LoVo (cell line): ENCODE measurements around the gene KRT13.

Experiments
- DNase-seq: peaks from one replicate; pipeline ENCODE4 v3.0.0-alpha.2; 2016; ENCODE audit warnings: low spot score

The KRT13 gene

DNA sequence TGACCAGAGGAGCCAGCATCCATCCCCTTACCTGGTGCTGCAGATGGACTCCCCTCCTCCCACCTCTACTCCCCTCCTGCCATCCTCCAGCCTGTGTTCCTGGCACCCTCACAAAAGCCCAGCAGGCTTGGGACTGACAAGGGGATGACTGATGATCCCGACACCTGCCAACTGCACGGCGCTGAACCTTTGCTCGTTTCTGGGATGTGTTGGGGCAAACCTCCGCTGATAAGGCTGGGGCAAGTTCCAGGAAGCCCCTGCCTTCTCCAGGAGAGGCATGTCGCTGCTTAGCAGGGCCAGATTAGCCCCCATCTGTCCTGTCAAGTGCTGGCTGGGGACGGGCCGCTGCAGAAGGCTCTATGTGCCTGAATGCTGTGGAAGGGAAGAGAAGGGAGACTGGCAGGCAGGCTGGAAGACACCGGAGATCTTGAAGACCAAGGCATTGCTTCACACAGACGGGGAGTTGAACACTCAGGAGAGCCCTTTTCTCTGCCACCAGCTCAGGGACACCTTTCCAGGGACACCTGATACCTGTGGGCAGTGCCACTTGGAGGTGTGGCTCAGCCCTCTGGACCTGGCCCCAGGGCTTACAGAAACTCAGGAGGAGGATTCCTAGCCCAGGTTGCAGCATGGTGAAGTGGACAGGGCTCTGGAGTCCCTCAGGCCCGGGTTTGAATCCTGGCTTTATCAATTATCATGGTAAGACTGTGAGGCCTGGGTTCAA, 14.3 kb upstream of the KRT13 start:
- no peak for DNase-seq

GRCh38 chr17:41518789-41519449, 13.5 kb upstream of the KRT13 start, which contains the start of gene KRT15:
Gene KRT15, minus strand, starts transcription at chr17:41518890. Its CDS starts 63 bp downstream, at chr17:41518827.
- no peak for DNase-seq

DNA sequence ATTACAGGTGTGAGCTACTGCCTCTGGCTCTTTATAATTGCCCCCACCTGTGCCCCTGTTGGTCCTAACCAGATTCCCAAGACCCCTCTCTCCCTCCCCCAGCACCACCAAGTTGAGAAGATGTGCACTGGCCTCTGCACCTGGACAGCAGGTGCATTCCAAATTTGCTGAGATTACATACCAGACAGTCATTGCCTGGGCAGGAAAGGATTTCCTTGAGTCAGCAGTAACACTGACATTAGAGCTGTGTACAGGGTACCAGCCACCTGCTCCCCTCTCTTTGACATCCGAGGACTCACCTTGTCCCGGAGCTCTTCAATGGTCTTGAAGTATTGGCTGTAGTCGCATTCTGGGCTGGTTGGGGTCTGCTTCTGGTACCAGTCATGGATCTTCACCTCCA, 12.6 kb upstream of the KRT13 start:
- no peak for DNase-seq

GRCh38 chr17:41516830-41517283, 11.4 kb upstream of the KRT13 start:
- DNase-seq, result no peak

DNA sequence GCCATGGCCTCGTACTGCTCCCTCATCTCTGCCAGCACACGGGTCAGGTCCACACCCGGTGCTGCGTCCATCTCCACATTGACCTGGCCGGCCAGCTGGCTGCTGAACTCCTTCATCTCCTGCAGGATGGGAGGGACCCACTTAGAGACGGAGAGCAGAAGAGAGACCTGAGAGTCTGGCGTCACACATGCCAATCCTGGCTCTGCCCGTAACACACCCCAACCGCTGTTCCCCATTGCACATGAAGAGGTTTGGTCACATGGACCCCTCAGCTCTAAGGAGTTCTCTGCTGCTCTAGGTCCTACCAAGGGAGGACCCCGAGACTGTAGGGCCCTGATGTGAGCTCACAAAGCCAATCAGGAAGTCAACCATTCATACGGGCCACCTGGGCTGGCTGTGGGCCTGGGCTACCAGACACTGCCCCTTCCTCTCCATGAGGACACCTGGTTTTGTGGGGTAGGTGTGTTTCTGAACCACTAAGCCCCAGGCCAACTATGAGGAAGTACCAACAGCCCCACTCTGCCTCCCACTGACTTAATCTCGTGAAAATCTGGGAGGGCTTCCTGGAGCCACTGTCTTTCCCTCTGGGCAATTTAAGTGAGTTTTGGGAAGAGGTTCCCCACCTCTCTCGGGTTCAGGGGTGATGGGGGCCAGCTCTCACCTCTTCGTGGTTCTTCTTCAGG, 10.9 kb upstream of the KRT13 start:
- DNase-seq, result no peak

DNA sequence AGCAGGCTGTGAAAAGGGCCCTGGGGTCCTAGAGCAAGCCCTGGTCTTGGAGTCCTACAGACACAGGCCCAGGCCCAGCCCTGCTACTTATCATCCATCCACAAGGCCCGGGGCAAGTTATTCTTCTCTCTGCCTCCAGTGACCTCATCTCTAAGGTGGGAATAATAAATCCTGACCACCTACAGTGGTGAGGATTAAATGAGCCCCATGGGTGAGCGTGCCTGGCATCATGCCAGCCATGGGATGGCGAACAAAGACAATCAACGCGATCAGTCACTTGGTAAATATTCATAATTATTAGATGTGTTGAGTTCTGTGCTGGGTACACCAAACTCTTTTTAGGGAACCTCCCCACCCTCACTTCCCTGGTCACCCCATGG, 7.7 kb upstream of the KRT13 start:
- peak; percentile 29 for DNase-seq

DNA sequence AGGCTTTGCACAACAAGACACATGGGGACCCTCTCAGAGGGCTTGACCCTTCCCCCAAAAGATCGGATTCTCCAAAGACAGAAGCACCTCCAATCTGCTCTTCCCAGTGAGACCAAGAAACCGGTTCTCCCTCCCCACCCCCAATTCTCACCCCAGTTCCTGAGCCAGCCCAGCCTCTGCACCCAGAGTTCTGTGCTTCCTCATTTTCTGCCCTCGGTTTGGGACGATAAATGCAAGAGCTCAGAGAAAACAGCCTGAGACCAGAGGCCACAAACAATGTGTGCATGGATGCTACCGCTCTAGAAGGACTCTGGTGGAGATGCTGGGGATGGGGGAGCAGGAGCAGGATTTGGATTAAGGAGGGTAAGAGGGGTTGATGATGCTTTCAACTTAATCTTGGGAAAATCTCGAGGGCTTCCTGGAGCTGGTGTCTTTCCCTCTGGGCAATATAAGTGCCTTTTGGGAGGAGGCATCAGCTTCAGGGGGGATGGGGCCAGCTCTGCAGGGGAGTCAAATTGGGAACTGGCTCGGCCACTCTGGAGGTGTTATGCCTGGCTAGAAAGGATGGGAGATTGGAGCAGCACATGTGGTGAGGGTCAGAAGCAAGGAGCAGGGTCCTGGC, 7.2 kb upstream of the KRT13 start:
- DNase-seq, result no peak

GRCh38 chr17:41511716-41512115, 6.3 kb upstream of the KRT13 start:
- DNase-seq, result no peak

DNA sequence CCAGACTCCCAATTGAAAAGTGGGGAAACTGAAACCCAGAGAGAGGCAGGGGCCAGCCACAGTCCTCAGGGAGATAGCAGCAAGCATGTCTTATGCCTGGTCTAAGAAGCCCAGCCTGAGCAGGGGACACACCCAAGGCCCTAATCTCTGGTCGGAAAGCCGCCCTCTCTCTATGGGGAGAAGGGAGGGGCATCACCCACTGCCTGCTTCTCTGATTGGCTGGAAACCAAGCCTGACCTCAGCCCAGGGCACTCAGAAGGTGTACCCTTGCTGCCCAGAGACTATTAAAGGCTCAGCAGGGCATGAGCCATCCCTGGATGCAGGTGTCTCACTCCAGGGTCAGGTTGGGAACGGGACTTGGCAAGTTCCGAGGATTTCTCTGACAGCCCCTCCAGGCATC, 5.7 kb upstream of the KRT13 start:
- DNase-seq, result peak; percentile 66

- DNase-seq, result no peak
Measured at GRCh38 chr17:41510251-41511065, 5.0 kb upstream of the KRT13 start.

GRCh38 chr17:41507315-41507880, 2.0 kb upstream of the KRT13 start:
- DNase-seq, result no peak

DNA sequence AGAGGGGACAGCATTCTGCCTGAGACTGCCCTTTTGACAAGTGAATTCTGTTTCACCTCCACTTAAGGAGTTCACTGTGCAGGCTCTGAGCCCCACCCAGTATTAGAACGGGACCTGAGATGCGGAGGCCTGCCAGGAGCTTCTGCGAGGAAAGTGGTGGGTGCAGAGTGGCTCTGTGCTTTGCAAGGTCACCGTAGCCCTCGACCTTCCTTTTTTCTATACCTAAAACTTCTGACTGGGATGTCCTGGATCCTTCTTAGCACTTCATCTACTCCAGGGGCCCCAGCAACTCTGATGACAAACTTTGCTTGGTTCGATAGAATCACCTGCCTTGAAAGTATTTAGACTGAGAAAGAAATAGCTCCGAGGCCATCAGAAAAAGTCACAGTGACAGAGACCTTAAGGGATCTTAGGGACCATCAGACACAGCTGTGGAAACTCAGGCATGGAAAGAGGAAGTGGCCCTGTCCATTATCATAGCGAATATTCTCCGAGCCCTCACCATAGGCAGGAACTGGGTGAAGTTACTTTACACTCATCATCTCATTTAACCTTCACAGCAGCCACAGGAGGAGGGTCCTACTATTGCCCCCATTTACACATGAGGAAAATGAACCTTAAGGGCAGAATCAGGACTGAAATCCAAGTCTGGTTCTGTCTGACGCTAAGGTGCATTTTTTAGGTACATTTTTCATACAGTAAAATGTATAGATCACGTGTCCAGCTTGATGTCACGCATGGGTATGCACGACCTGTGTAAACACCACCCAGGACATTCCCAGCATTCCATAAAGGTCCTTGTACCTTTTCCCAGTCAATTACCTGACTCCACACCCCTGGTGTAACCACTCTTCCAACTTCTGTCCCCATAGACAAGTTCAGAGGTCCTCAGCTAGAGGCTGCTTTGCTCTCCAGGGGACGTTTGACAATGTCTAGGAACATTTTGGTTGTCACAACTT, 676 bp upstream of the KRT13 start:
- DNase-seq, result no peak

DNA sequence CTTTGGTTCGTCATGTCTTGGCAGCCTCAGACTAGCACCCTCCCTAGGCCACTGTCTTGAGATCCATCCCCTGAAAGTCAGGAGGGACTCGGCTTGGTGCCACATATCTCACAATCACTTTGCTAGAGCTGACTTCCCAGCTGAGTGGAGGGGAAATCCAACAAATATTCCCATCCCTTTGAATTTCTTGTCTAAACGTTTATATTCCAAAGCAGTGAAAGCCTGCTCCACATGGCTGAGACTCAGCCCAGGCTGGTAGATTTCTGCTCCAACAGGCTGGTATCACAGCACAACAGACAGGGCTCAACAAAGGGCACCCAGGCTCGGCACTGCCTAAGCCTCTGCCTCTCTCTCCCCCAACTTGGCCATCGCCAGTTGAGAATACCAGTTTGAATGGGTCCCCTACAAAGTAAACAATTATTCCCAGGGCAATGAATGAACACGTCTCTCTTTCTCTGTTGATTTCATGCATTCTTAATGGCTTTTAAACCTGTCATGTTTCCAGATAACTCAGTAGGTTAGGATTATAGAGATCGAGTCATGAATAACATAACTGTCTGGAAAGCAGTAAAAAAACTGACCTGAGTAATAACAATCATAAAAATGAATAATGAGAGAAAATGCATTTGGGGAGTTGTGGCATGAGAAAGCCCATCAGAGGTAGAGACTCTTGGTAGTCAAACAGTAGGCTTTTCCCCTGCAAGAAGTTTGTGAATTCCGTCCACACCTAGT, 1.0 kb downstream of the KRT13 start:
- DNase-seq, result no peak

DNA sequence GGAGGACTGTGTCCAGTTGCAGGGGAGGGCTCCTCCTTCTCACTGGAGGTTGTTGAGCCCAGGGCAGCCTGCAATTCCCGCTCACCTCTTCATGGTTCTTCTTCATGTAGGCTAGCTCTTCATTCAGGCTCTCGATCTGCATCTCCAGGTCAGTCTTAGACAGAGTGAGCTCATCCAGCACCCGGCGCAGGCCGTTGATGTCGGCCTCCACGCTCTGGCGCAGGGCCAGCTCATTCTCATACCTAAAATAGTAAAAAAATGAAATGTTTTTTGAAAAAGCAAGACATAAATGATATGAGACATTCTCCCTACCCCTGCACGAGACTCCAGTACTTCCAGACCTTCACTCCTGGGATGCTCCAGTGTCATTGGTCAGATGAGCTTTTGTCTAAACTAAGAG, 2.2 kb downstream of the KRT13 start:
- no peak for DNase-seq

GRCh38 chr17:41500131-41500911, 5.1 kb downstream of the KRT13 start:
- no peak for DNase-seq

- DNase-seq, result no peak
Measured at GRCh38 chr17:41499714-41500113, 5.7 kb downstream of the KRT13 start.

DNA sequence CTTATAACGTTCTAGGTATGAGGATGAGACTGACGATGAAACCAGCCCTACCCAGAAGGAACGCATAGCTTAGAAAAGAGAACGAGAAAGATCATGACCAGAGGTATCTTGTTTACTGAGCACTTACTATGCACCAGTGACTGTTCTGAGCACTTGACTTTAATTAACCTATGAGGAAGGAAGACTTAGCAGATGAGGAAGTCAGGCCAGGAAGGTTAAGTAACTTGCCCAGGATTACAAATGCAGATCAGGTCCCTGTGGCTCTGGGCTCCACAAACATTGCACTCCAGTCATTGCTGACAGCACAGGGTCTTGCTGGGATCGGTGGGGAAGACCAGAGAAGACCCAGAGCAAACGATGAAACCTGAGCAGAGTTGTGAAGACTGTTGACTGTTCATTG, 7.1 kb downstream of the KRT13 start:
- no peak for DNase-seq

- peak; percentile 88 for DNase-seq
Measured at GRCh38 chr17:41496803-41497484, 8.5 kb downstream of the KRT13 start.
